Measurements from ENCODE around the gene DYNLT2.
A peak's percentile ranks its signal among the peaks of the same experiment; 100 is the strongest.

Gene DYNLT2

DNA sequence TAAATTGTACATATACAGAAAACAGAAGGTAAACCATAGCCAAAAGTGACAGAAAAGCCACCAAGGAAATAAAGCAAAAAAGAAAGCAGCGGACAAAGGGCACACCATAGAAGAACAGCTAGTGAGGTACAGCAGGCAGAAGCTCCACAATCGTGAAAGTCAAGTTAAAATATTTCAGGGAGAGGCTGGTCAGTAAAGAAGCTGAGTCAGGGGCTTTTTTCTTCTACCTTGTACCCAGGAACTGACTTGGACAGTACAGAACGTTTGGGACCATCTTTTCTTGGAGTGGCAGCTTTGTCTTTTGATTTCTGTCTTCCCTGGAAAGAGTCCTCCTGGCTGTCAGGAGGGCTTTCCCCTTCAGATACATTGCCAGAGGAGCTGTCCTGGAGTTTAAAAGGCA is 41.4 kb downstream of the DYNLT2 start:
- DNase-seq, result no peak
- H3K4me1 ChIP-seq, result peaks cover 0 to 1% (median 0%) of the 10 kb centered on the region in 4 donors
- no peak overlapping the region for H3K4me3 ChIP-seq
- peaks cover 37 to 55% (median 53%) of the 10 kb centered on the region in 3 donors for H3K36me3 ChIP-seq
- H3K27me3 ChIP-seq, result no peaks in the 10 kb centered on the region
- no peaks in the 10 kb centered on the region for H3K9me3 ChIP-seq
- no peak overlapping the region for H3K27ac ChIP-seq
- intact Hi-C loops (cut with DNase I; ENCODE audit: low total_unique reads), result no loop called here
- TF ChIP-seq, protein P1, sequence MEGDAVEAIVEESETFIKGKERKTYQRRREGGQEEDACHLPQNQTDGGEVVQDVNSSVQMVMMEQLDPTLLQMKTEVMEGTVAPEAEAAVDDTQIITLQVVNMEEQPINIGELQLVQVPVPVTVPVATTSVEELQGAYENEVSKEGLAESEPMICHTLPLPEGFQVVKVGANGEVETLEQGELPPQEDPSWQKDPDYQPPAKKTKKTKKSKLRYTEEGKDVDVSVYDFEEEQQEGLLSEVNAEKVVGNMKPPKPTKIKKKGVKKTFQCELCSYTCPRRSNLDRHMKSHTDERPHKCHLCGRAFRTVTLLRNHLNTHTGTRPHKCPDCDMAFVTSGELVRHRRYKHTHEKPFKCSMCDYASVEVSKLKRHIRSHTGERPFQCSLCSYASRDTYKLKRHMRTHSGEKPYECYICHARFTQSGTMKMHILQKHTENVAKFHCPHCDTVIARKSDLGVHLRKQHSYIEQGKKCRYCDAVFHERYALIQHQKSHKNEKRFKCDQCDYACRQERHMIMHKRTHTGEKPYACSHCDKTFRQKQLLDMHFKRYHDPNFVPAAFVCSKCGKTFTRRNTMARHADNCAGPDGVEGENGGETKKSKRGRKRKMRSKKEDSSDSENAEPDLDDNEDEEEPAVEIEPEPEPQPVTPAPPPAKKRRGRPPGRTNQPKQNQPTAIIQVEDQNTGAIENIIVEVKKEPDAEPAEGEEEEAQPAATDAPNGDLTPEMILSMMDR (IDR thresholded peaks at IDR 0.05), result no peak

DNA sequence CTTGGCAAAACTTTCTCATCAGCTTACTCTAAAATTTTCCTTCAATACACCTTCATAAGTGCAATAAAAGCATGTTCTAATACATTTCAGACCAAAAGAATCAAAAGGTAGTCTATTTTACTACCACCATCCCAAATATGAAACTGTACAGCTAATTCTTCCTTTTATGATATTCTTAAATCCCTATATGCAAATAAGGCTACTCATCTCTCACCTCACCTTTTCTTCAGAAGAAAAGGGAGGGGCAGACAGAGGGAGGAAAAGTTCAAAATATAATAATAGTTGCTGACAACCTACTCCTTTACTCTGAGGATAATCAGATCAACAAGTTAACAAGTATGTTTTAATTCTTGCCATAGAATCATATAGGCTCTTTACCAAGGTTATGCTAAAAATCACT is 42.1 kb downstream of the DYNLT2 start:
- Histone ChIP-seq H3K36me3 (peaks cover 30 to 48% (median 46%) of the 10 kb centered on the region in 3 donors), H3K9me3 (no peaks in the 10 kb centered on the region), H3K27ac (no peak overlapping the region), H3K4me1 (peaks cover 0 to 8% (median 1%) of the 10 kb centered on the region in 4 donors), H3K27me3 (no peaks in the 10 kb centered on the region), H3K4me3 (no peak overlapping the region)
- intact Hi-C loops (cut with DNase I; ENCODE audit: low total_unique reads), result no loop called here
- DNase-seq, result no peak
- TF ChIP-seq, protein P1 (IDR thresholded peaks at IDR 0.05), result no peak

DNA sequence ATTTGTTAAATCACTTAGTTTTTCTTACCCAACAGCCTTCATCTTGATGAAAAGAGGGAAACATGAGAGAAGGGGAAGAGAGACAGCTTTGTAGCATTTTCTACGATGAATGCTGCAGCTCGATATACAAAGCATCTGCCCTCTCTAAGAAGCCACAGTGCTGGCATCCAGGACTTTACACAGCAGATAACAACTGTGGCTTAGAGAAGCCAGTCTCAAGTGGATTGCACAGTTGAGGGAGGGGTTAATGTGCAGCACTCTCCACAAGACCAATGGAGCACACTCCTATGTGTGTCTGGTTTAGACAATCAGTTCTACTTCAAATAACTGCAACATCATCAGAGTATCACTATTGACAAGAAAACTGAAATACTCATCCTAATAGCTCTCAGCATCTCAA is 43.6 kb downstream of the DYNLT2 start:
- H3K27me3 ChIP-seq, result no peaks in the 10 kb centered on the region
- intact Hi-C loops (cut with DNase I; ENCODE audit: low total_unique reads), result no loop called here
- TF ChIP-seq, protein P1 (IDR thresholded peaks at IDR 0.05), result no peak

DNA sequence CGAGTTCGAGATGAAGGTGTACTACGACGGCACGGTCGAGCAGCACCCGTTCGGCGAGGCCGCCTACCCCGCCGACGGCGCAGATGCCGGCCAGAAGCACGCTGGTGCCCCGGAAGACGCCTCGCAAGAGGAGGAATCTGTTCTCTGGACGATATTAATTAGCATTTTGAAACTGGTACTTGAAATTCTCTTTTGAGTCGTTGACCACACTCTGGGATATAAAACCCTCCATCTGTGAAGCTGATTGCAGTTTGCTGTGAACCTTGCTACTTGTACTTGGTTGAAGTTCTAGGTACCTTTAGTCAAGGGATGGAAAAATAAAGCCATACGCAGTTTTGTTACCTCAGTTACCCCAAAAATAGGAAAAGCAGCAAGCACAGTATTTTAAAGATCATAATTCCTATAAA is 48.5 kb downstream of the DYNLT2 start:
- Histone ChIP-seq H3K4me1 (peaks cover 5 to 43% (median 32%) of the 10 kb centered on the region in 4 donors), H3K27me3 (no peaks in the 10 kb centered on the region), H3K27ac (peak overlapping the region; percentile 89 to 99), H3K9me3 (no peaks in the 10 kb centered on the region), H3K4me3 (peak overlapping the region; percentile 77 to 85), H3K36me3 (peaks cover 0 to 13% (median 7%) of the 10 kb centered on the region in 3 donors)
- TF ChIP-seq, protein P1 (IDR thresholded peaks at IDR 0.05), result no peak
- DNase-seq, result no peak
- intact Hi-C loops (cut with DNase I; ENCODE audit: low total_unique reads), result loop anchor here (2.0 kb wide), 1 partner anchor 20 kb away; no protein-coding TSS in a partner anchor

More for the DNA sequence above, 43.6 kb downstream of the DYNLT2 start:
- DNase-seq, result no peak
- H3K4me3 ChIP-seq, result no peak overlapping the region
- no peak overlapping the region for H3K27ac ChIP-seq
- H3K4me1 ChIP-seq, result peaks cover 0 to 23% (median 16%) of the 10 kb centered on the region in 4 donors
- H3K36me3 ChIP-seq, result peaks cover 19 to 34% (median 34%) of the 10 kb centered on the region in 3 donors
- no peaks in the 10 kb centered on the region for H3K9me3 ChIP-seq

DNA sequence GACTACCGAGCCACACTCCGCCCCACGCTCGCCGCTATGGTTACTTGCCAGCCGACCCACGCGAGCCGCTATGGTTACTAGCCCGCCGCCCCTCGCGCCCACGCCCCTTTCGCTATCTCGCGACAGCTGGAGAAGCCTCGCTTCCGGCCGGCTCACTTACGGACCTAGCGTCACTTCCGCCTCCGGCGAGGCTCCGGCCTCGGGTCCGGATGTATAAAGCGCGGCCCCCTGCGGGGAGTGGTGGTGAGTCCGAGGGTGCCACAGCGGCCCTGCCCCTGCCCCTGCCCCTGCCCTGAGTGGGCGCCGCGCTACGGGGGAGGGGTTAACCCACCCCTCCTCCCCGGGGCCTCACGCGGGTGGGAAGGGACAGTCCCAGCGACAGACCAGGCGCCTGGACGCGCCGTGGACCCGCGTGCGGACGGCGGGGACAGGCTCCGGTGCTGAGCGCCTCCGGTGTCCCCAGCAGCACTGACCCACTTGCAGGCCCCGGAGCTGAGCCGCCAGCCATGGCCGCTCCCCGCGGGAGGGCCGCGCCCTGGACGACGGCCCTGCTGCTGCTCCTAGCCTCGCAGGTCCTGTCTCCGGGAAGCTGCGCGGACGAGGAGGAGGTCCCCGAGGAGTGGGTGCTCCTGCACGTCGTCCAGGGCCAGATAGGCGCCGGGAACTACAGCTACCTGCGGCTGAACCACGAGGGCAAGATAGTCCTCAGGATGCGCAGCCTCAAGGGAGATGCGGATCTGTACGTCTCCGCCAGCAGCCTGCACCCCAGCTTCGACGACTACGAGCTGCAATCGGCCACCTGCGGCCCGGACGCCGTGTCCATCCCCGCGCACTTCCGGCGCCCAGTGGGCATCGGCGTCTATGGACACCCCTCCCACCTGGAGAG is 49.2 kb downstream of the DYNLT2 start, which contains the start of the genes C6orf120 and WDR27:
Gene C6orf120, plus strand, starts transcription at position 173 of the 886 bp plus-strand sequence. Its CDS starts 334 bp downstream, at position 507.
Gene WDR27, minus strand, starts transcription at position 76 of the 886 bp plus-strand sequence. CDS start 13,024 bp downstream, outside the sequence.
- H3K27ac ChIP-seq, result peak within 1 kb of the TSS; percentile 89 to 99
- peak within 1 kb of the TSS; percentile 77 to 85 for H3K4me3 ChIP-seq
- peaks cover 5 to 43% (median 32%) of the 10 kb centered on the region in 4 donors for H3K4me1 ChIP-seq
- peak; percentile 96 to 97 for DNase-seq
- no peaks in the 10 kb centered on the region for H3K27me3 ChIP-seq
- H3K9me3 ChIP-seq, result no peaks in the 10 kb centered on the region
- peaks cover 0 to 8% (median under 1%) of the 10 kb centered on the region in 3 donors for H3K36me3 ChIP-seq
- intact Hi-C loops (cut with DNase I; ENCODE audit: low total_unique reads), result loop anchor here (2.0 kb wide), 1 partner anchor 21 kb away; no protein-coding TSS in a partner anchor
- TF ChIP-seq, protein P1 (IDR thresholded peaks at IDR 0.05), result no peak
